GM18508 (cell line): ENCODE results near the gene CMTM7.

Experiments used
- ATAC-seq: cut with Tn5 transposase; IDR thresholded peaks from one replicate; pipeline ENCODE4 v1.9.1; 2021; ENCODE audit warnings: moderate number of reproducible peaks; ENCODE audit not compliant: insufficient read depth, unreplicated experiment

CMTM7 gene

DNA sequence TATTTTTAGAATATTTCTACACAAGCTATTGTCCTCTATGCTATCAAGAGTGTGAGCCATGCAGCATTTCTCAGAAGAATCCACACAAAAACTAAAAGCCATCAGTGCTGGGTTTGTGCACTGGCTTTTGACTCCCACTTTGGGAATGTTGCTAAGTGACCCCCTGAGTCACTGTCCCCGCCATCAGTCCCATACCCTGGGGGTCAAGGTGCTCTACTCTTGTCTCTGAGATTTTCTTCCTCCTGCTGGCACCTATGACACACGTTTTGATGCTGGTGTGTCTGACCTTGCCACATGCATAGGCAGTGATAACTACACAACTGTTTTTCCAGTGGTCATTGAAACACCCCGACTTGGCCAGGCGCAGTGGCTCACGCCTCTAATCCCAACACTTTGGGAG lies 19.8 kb downstream of the CMTM7 start:
- no peak for ATAC-seq

DNA sequence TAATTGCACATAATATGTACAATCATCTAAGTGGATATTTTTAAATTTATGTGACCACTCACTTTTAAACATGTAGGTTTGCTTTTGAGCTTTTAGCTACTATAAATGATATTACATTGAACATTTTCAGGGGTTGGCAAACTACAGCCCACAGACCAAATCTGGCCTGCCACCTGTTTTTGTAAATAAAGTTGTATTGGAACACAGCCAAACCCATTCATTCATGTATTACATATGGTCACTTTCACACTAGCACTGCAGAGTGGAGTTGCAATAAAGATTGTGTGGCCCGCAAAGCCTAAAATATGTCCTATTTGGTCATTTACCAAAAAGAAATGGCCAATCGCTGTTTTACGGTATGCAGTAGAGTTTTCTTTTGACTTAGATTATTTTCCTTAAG lies 21.2 kb downstream of the CMTM7 start:
- ATAC-seq, result no peak

DNA sequence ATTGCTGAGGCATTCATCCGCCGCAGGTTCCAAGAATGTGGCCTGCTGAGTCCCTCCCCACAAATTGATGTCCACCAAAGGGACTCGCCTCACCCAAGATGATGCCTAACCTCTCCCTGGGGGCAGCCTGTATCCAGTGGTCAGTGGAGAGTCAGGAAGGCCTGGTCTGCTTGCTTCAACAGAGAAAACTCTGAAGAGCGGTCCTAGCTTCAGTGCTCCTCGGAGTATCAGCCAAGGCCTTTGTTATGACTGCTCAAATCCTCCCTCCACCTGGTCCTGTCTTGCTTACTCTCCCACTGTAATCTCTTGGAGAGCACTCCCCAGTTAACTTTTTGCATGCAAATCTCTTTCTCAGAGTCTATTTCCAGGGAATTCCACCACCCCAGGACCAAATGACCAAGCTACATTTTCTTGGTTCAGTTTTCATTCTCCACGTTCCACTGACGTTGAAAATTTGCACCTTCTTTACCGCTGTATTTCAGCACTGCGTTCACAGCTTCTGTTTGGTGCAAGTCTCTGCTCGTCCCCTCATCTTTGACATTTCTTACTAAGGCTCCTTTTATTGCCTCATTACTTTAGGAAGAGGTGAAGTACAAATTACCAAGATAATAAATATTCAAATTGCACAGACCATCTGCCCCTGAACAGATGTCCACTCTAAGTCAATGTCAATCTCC lies 22.3 kb downstream of the CMTM7 start:
- ATAC-seq, result no peak

DNA sequence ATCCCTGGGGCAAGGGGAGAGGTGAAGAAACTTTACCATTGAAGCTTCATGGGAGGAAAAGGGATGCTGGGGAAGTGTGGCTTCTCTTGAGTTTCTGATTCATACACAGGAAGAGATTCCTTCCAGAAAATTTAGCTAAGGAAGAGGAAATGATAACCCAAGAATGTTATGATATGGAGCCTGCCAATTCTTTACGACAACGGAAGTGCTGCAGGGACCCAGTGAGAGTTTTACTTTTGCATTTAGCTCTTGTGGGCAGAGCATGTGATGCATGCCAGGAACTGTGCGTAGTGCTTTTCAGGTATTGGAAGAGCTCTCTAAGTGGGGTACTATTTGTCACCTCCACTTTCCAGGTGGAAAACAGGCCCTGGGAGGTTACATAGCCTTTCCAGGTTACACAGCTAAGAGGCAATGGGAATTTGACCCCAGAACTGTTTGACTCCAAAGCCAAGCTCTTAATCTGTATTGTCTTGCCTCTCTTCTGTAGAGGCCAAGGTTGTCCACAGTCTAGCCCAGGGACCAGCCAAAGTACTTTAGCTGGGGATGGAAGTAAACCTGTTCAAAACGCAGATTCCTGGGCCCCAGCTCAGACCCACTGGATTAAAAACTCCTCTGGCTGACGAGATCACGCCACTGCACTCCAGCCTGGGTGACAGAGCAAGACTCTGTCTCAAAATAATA lies 23.0 kb downstream of the CMTM7 start:
- no peak for ATAC-seq

DNA sequence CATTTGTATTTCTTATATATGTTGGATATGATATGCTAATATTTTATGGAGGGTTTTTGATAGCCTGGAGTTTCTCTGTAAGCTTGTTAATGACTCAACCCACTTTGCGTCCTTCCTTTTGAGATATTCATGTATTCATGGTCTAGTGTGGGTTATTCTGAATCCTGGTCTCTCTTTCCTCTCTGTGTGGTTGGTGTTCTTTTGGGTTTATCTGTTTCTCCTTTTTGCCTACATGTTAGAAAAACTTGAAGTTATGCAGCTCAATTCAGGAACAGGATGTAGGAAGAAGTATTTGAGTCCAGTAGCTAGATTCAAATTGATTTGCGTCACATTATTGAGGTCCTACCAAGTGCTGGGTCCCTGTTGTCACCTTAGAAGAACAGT lies 28.1 kb downstream of the CMTM7 start:
- no peak for ATAC-seq

DNA sequence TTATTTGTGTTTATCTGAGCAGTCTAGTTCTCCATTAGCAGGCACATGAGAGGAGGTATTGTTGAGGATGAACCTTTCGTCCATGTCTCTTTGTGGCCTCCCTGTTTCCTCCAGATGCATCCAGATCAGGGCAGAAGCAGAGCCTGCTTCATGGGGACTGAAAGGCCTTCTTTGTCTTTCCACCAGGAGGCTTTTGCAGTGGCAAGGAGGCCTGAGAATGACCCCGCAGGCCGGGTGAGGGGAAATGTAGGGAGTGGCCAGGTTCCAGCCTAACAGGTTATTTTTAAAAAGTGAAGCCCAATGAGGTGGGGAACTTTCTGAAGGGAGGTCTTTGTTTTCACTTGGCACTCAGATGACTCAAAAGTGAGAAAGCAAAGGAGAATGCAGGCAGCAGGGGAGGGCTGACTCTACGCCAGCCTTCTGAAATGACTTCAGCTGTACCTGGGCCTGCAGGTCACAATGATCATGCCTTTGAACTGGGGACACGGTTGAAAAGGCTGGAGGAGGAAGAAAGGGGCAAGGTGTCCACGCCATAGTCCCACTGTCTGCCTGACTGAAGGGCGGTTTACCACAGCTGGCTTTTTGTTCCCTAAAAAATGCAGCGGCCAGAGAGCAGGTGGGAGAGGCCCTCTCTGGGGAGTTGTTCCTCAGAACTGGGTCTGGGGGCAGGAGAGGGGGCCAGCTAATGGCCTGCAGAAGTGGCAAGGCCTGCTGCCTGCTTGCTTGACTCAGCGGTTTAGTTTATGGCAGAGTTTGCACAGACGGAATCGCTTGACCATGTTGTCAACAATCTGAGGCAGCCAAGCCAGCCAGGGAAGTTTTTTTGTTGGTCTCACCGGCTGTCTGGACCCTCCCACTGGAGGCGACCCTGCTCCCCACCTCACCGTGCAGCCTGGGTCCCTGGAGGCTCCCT lies 28.7 kb downstream of the CMTM7 start:
- peak; percentile 70 for ATAC-seq

DNA sequence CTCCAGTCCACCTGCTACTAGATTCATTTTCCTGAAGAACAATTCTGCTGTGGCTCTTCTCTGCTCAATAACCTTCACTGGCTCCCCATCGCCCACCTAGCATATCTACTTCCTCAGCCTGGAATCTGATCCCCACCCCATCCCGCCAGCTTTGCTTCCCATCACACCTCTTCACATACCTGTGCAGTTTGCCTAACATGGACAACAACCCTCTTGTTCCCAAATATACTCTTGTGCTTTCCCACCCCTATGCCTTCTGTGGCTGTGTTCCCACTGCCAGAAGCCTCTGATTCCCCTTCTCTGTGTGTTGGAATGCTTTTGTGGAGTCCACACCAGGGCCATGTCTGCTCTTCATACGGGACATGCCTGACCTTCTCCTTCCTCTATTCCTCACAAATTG lies 29.5 kb downstream of the CMTM7 start:
- no peak for ATAC-seq

DNA sequence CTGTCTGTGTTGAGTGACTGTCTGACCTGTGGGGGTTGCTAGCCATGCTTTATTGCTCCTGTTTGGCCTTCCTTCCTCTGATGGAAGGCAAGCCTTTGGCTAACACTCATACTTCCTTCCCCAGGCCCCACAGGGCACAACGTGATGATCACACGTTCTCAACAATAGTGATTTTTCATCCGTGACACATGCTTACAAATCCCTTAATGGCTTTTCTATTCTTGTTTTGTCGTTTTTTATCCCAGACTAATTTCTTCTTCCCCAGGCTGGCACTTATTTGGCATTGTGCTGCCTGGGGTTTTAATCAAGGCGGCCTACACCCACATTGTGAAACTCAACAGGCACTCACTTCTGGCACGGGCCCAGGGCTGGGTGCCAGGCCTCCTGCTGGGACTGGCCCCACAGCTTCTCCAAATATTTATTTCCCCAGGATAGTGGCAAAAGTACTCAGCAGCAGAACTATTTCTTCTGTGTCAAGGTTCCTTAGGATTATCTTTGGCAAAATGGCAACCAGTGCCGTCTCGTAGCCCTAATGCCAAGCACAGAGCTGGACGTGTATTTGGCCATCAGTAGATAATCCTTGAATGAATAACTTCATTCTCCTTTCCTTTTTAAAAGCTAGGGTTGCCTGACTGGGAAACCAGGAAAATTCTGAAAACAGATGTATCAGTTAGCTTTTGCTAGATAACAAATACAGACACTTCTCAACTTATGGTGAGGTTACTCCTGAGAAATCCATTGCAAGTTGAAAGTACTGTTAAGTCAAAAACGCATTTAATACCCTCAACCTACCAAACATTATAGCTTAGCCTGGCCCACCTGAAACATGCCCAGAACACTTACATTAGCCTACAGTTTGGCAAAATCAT lies 30.6 kb downstream of the CMTM7 start:
- ATAC-seq, result no peak

DNA sequence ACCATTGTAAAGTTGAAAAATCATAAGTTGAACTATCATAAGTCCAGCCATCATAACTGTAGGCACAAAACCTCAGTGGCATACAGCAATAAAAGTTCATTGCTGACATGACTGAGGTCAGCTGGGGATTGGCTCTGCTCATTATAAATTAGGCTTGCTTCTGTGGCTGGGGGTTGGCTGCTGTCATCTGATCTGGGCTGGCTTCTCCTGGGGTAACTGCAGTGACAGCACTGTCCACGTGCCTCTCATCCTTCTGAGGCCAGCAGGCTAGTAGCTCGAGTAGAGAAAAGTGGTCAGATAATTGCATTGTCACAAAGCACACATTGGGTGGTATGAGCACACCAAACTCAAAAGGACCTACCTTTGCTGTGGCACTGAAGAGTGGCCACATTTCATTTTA lies 31.3 kb downstream of the CMTM7 start:
- ATAC-seq, result no peak

DNA sequence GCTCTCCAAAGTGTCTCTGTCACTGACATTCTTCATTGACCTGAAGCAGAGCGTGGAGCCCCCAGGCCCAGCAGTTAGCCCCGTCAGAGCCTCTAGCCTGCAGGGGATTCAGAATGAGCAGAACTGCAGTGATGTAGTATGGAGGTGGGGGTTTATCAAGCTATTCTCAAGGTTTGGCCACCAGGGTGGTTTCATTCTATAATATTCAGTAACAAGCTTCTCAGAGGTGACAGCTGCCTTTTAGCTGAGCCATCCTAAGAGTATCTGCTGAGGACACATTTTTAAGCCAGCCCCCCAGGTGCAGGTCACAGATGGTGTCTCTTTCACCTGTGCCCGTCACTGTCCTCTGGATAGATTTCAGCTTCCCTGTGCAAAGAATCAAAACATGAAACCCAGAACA lies 31.9 kb downstream of the CMTM7 start:
- no peak for ATAC-seq

DNA sequence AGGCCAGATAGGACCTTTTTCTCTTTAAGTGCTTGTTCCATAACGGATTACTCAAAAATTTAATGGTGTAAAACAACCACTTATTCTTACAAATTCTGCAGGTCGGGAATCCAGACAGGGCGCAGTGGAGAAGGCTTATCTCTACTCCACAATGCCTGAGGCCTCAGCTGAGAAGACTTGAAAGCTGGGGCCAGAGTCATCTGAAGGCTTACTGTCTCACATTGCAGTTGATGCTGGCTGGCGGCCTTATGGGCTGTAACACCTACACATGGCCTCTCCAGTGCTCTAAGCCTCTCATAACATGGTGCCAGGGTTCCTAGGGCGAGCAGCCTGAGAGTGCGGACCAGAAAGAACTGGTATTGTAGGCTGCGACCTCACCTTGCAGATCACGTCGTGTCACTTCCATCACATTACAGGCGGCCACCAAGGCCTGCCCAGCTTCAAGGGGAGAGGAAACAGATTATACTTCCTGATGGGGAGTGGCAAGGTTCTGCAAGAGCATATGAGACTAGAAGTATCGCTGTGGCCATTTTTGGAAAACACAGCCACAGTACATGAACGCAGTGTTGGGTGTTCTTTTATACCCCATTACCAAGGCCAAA lies 32.4 kb downstream of the CMTM7 start:
- no peak for ATAC-seq

DNA sequence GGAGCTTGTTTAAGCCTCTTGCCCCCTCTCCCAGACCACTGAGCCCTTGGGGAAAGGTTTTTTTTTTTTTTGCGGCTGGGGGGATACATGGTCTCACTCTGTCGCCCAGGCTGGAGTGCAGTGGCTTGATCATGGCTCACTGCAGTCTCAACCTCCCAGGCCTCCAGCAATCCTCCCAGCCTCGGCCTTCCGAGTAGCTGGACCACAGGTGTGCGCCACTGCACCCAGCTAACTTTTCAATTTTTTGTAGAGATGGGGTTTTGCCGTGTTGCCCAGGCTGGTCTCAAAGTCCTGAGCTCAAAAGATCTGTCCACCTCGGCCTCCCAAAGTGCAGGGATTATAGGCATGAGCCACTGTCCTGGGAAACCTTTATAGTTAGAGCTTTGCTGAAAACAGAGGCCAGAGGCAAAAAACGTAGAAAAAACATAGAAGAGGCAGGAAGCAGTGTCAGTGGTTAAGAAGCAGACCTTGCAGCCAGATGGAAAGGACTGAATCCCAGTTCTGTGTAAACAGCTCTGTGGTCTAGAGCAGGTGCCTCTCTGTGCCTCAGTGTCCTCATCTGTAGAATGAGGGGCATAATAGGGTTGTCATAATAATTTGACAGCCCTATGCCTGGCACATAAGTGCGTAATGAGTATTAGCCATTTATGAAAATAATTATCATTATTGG lies 33.1 kb downstream of the CMTM7 start:
- no peak for ATAC-seq

DNA sequence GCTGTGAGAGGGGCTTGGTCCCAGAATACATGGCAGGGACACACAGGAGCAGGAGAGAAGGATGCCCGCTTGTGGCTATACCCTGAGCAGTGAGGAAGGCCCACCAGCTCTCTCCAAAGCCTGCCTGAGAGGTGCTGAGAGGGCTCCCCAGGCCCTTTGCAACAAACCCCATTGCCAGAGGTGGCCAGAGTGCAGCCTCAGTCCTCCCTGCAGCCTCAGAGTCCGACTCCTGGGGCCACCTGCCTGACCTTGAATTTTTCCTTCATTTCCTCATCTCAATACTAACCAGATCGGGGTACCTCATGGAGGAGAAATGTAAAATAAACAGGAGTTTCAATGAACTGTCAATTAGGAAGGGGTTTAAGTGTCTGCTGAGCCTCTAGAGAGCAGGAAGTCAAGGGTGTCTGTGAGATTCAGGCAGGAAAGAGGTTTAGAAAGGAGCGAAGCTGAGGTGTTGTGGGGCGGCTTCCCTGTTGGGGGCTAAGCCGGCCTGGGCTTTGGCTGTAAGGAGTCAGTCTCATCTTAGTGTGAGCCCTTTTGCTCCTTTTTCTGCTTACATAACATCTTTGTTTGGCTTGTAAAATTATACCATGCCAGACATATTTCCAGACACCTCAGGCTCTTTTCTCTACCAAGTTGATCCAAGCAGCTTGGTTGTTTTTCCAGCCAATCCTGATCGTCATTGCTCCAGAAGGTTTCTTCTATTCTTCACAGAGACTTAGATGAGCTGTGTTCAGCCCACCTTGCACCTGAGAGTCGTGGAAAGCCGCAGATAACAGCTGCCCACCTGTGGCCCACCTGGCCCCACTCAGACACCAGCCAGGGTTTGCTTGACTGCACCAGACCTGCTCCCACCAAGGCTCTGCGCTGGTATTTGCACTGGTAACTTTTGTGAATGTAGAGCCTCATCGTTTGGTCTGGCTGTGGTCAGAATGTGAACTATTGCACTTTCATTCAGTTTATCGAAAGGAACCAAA lies 36.7 kb downstream of the CMTM7 start:
- ATAC-seq, result peak; percentile 76

DNA sequence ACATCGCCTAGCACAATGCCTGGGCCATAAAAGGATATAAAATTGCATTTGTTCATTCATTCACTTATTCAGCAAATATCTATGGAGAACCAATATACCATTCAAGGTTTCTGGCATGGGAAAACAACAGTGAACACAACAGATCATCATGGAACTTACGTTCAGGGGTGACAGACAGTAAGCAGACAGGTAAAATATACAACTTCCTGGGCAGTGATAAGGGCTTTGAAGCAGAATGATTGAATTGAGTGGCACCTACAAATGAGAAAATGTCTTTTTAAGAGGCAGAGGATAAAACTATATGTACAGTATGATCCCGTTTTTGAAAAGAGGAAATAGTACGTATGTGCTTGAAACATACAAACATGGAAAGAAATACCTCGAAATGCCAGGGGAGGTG lies 39.2 kb downstream of the CMTM7 start:
- no peak for ATAC-seq

DNA sequence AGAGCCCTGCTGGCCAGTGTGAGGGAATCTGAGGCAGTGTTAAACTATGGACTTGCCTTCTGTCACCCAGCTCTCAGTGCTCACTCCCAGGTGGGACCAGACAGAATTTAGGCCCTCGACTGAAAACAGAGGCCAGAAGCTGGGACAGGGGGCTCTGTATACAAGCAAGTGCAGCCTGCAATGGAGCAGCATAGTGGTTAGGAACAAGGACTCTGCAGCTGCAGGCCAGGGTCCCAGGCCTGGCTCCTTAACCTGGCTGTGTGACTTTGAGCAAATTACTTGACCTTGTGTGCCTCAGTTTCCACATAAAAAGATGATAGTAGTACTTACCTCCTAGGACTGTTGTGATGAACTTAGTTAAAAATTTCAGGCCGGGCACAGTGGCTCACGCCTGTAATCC lies 39.8 kb downstream of the CMTM7 start:
- ATAC-seq, result no peak

DNA sequence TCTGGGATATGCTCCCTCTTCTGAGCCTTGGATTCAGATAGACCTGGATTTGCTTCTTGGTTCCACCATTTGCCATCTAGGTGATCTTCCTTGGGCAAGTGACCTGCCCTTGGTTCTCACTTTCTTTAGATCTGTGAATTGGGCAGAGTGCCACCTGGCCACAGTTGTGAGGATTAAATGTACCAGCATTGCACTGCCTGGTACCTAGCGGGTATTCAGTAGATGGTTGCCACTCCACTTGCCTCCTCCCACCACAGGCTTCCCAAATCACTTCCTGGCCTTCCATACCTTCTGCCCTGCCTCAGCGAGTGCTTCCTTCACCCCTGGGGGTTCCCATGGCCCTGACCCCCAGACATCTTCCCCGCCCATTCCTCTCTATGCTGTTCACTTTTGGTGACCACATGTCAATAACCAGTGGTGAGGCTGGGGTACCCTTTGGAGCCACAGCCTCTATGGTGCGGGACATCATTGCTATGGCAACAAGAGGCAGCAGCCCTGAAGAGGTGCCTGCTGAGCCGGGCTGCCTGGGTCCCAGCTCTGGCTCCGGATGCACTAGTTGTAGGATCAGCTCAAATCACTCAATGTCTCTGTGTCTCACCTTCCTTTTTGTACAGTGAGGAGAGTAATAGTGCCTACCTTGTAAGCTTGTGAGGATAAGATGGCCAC lies 40.5 kb downstream of the CMTM7 start:
- ATAC-seq, result no peak

DNA sequence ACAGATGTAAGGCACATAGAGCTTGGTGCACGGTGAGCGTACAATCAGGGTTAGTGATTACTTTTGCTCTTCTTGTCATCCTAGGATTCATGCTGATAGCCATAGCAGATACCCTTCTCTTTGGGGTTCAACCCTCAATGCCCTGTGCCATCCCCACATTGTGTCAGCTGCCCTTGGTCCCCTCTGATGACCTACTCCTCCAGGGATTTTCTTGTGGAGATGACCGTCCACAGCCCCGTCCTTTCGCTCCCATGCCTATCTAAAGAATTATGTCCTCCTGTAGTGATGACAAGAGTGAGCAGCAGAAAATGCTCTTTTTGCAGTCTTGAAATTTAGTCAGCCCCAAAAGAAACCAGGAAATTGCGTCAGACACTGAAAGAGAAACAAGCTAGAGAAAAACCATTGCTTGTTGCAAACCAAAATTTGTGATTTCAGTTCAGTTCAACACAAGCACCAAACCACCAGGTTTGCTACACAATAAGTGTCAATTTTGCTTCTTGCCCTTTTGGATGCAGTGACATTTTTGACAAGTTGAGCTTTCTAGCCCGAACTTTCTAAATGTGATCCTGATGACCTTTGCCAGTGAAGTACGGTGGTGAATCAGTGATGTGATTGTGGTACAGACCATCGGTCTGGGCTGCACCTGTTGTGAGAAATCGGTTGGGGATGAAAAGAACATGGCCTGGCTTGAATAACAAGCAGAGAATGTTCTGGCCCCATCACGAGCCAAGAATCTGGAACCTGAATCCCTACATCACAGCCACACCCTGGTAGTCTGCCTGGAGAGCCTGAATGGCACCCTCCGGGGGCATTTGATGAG lies 41.3 kb downstream of the CMTM7 start:
- ATAC-seq, result peak; percentile 26
